C4-2B (cell line): Measurements from ENCODE around the gene SNX5.

Experiments
- H3K27ac ChIP-seq: fragments of 450-650 bp; 2 replicates; pipeline ENCODE4 v1.5.1; 2017
- CTCF ChIP-seq: fragments of 450-650 bp; conservative IDR thresholded peaks from 2 replicates; pipeline ENCODE4 v1.5.1; 2017; ENCODE audit warnings: mild to moderate bottlenecking
- ZFX ChIP-seq: fragments of 450-650 bp; IDR thresholded peaks from 2 replicates; pipeline ENCODE4 v1.6.1; 2017

Gene SNX5

DNA sequence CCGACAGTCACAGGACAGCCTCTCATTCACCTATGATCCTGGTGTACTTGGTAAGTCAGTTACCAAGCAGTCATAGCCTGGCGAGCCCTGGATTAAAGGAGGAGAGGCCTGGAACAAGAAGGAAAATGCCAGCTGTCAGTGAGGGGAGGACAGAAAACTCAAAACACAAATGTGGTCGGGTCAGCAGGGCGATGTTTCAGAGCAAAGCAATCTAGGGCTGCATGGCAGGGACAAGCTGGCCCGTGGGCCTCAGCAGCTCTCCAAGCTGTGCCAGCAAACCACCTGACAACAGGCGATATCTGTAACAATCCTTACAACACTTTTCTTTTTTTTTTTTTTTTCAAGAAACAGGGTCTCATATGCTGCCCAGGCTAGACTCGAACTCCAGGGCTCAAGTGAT is 40.5 kb upstream of the SNX5 start:
- TF ChIP-seq CTCF (no peak), ZFX (no peak)
- no peak overlapping the region for H3K27ac ChIP-seq

DNA sequence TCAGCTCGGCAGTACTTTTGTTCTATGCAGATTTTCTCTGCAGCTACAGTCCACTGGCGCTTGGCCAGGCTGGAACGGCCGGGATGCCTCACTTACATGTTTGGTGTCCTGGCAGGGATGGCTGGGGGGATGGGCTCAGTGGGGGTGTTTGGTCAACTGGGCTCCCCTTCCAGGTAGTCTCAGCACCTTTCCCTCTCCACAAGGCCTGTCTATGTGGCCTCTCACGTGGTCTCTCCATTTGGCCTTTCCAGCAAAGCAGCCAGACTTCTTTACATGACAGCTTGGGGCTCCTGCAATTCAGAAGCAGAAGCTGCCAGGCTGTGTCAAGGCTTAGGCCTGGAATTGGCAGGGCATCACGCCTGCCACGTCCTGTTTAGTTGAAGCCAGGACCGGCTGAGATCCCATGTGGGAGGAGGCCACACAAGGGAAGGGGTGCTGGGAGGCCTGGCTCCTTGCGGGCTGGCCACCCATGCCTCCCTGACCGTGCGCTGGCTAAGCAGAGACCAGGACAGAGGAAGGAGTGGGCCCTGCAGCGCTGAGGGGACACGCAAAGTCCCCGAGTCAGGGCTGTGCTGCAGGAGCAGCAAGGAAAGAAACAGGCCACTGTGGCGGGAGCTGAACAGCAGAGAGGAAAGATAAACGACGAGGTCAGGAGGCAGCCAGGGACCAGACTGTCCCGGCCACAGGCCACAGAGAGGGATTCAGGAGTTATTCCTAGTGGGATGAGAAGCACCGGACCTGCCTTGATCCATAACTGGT is 39.1 kb upstream of the SNX5 start:
- TF ChIP-seq CTCF (no peak), ZFX (no peak; the same call in 1 of the 2 replicates)
- H3K27ac ChIP-seq = peak overlapping the region; percentile 48

GRCh38 chr20:18006684-18007083 is 38.1 kb upstream of the SNX5 start:
- H3K27ac ChIP-seq = peak overlapping the region; percentile 48
- no peak for TF ChIP-seq CTCF
- no peak for TF ChIP-seq ZFX

DNA sequence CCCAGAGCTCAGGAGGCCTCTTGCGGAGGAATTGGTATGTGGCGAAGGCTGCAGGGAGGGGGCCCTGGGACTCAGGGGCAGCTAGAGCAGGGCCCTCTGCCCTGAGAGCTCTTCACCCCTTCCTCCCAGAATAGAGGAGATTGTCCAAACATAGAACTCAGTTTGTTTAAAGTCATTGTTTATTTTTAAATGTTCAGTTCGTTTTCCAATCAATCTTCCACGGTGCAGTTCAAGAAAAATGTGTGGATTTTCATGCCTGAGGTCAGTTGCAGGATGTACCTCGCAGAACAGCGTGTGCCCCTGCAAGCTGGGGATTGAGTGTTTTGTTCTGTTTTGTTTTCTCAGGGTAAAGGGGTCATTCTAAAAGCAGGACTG is 37.4 kb upstream of the SNX5 start:
- H3K27ac ChIP-seq = peak overlapping the region; percentile 44

GRCh38 chr20:18005170-18005989 is 36.8 kb upstream of the SNX5 start:
- H3K27ac ChIP-seq = peak overlapping the region; percentile 44
- TF ChIP-seq CTCF (no peak), ZFX (no peak)

More for the DNA sequence above, 37.4 kb upstream of the SNX5 start:
- no peak for TF ChIP-seq CTCF
- TF ChIP-seq ZFX = no peak

GRCh38 chr20:18004384-18005031 is 35.9 kb upstream of the SNX5 start:
- no peak overlapping the region for H3K27ac ChIP-seq
- no peak for TF ChIP-seq CTCF
- TF ChIP-seq ZFX = no peak

DNA sequence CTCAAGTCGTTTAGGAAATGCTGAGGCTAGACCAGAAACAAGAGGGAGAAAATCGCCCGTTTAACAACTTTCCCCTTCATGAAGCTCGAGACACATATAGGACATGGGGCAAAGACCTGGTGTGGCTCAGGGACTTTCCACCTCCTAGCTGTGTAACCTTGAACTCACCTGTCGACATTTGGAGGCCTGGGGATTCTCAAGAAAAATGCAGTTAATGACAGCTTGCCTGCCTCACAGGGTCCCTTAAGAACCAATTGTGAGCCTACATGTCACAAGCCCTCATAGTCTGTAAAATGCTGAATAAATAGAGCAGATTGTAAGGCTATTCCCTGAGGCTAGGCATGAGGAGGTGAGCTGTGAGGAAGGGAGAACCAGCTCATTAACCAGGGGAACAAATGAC is 35.3 kb upstream of the SNX5 start:
- no peak overlapping the region for H3K27ac ChIP-seq
- TF ChIP-seq ZFX (no peak), CTCF (no peak)
